Sciatic nerve (tissue), 2 donors: Measurements from ENCODE around the gene GRID1. TPM values are rescaled to one million over a fixed set of nuclear protein-coding genes. Genes with fewer than 3 reads are reported as not detected.

ENCODE experiments used
- ATAC-seq: fragments of 200-7000 bp; cut with Tn5 transposase; one replicate; pipeline ENCODE4 v1.9.1; 2020; ENCODE audit warnings: mild to moderate bottlenecking, moderate library complexity
- DNase-seq: peaks from one replicate; pipeline ENCODE4 v3.0.0-alpha.2; 2020; ENCODE audit warnings: low spot score
- intact Hi-C: fragments of 100-400 bp; cut with DNase I; formaldehyde crosslinking; loops from one replicate; pipeline ENCODE4 v1.14.2; 2022
- total RNA-seq: library from RNA; stranded (reverse); fragmentation: NEBNext Ultra II Directional; extraction: Animal tissue kit (Norgen Biotek cat#: 25700); gene quantifications from one replicate; pipeline ENCODE4 v1.2.1, GENCODE V29; 2021
- donor health status: DM: no; HTN: no; CAD: no.
- donor health status: DM: no; HTN: no; CAD: no.

Gene GRID1
- total RNA-seq, 1 donor from 2014 or later = 15.4 TPM

DNA sequence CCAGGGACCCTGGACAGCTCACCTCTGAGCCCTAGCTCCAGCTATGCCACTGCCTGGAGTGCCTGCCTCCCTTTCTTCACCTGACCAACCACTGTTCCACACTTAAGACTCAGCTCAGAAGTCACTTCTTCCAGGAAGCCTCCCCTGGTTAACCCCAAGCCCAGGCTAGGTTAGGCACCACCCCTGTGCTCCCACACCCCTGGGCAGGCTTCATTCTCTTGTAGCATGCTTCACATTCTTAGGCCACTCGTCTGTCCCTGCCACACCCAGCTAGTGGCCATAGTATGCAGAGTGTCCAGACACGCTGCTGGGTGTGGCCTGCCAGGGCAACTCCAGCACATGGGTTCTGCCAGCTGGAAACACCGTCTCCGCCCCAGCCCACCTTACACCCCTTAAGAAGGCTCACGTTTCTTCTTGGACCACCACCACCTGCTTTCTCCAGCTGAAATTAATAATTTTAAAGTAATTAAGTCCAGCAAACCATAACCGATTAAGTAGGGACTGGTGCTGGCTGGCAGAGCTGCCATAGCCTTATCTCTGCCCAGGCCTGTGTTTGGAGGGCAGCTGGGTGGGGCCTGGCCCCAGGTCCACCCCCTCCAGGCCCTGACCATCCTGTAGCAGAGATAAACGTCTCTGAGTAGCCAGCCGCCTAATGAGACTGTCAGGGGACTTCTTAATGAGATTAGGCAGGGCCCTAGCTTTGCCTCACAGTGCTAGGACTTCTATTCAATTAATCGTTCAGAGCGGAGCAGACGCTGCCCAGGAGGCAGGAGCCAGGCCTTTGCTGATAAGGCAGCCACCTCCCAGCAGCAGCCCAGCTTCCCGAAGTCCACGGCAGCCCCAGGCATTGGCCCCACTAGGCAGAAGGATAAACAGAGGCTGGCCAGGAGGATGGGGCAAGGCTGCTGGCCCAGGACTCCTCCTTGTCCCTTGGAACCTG is 20.5 kb downstream of the GRID1 start:
- peak; percentile 23 for DNase-seq
- intact Hi-C loops = no loop called here
- no peak for ATAC-seq

DNA sequence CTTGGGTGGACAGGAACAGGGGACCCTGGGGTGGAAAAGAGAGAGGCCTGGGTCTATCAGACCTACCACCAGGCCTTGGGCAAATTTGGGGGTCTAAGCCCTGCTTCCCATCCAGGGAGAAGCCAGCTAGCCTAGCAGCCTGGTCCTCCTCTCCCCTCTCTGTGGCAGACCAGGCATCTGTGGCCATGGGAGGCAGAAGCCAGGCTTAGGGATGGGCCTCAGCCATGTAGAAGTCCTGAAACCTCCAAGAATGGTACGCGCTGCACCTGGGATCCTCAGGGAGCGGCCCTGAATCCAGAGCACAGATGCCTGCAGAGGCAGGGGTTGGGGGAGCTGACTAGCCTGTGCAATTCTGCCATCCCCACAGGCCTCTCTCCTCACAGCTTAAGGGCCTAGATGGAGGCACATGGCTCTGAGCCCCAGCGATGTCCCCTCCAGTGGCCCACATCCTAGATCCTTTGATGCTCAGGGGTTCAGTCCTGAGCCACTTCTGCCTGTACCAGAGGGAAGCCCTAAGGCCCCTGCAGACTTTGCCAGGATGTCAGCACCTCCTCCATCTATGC is 21.2 kb downstream of the GRID1 start:
- intact Hi-C loops = no loop called here
- DNase-seq (peak; percentile 25), ATAC-seq (no peak)

GRCh38 chr10:86344714-86345161 is 21.9 kb downstream of the GRID1 start:
- DNase-seq (peak; percentile 45), ATAC-seq (no peak)
- intact Hi-C loops = no loop called here

DNA sequence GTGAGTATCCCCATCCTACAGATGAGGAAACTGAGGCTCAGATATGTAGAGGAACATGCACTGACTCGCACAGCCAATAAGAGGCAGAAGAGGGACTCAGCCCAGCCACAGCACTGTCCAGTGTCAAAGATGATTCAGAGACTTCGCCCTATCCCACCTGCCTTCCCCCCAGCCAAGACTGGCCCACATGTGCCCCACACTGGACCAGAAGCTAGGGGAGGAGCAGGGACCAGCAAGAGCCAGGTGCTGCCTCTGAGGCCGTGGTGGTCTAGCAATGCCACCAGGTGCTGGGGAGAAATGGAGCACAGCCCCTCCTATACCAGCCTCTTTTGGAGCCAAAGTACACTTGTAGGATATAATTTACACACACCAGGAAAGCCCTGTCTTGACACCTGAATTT is 22.3 kb downstream of the GRID1 start:
- no peak for ATAC-seq
- intact Hi-C loops = no loop called here
- DNase-seq = peak; percentile 21

DNA sequence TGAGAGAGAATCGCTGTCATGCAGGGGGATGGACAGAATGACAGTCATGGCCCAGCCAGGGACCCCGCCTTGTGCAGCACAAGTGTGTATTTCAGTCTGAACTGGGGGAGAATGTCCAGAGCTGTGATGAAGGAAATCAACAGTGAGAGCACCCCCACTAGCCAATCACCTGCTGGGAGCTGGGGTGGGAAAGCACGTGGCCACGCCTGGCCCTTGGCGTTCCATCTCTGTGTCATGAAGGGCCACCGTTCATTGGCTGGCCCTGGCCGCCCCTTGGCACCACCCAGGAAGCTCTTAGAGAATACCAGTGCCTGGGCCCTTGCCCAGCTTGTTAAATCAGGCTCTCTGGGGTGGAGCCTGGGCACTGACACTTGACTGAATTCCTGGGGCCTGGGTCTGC is 22.8 kb downstream of the GRID1 start:
- intact Hi-C loops = no loop called here
- ATAC-seq = no peak
- peak; percentile 30 for DNase-seq

DNA sequence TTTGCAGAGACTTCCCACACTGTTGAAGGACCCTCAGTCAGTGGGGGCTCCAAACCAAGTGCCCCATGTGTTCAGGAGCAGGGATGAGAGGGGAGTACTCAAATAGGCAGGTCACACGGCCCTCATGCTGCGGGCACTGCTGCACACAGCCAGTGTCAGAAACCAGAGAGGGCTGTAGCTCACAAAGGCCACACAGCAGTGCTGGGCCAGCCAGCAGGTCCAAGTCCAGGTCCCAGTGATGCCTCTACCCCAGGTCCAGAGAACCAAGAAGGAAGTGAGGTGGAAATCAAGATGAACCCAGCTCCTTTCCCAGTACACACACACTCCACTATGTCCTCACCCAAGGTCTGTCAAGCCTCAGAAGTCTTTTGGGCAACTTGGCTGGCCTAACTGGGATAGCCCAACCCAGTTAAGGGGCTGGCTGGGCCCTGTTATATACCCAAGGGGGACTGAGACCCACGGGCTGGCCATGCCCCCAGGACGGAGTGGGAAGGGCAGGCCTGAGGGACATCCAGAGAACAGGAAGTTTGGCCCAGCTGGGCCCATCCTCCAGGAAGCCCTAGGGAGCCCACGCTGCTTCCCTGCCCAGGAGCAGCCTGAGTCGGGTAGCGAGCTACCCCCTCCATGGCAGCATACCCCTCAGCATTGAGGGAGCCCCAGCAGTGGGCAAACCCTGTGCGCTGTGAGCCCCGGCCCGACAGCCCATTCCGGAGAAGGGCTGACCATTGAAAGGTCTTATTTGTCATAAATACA is 24.3 kb downstream of the GRID1 start:
- DNase-seq (peak; percentile 51), ATAC-seq (no peak)
- intact Hi-C loops = no loop called here

- ATAC-seq (no peak), DNase-seq (peak; percentile 39)
- intact Hi-C loops = no loop called here
These were observed 25.2 kb downstream of the GRID1 start for GRCh38 chr10:86341361-86341811.

DNA sequence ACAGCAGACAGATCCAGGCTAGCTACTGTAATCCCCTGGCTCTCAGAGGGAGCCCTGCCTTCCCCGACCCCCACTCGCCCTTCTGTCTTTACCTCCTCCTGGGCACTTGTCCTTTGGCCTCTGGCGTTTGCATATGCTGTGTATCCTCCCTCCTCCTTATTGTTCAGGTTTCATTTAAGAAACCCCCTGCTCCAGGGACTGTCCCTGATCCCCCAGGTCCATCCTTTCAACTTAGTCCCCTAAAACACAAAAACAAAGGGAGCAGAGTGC is 25.7 kb downstream of the GRID1 start:
- intact Hi-C loops = no loop called here
- peak; percentile 32 for DNase-seq
- ATAC-seq = no peak

GRCh38 chr10:86340176-86340990 is 26.2 kb downstream of the GRID1 start:
- intact Hi-C loops = no loop called here
- no peak for ATAC-seq
- DNase-seq = peak; percentile 7

GRCh38 chr10:86339226-86339865 is 27.2 kb downstream of the GRID1 start:
- ATAC-seq (no peak), DNase-seq (peak; percentile 27)
- intact Hi-C loops = no loop called here

- ATAC-seq (no peak), DNase-seq (peak; percentile 43)
- intact Hi-C loops = no loop called here
These were observed 29.4 kb downstream of the GRID1 start for GRCh38 chr10:86337121-86337601.

- intact Hi-C loops = no loop called here
- peak; percentile 23 for DNase-seq
- ATAC-seq = no peak
These were observed 30.3 kb downstream of the GRID1 start for GRCh38 chr10:86336341-86336740.

GRCh38 chr10:86335831-86336230 is 30.8 kb downstream of the GRID1 start:
- peak; percentile 21 for DNase-seq
- ATAC-seq = no peak
- intact Hi-C loops = no loop called here

- ATAC-seq (no peak), DNase-seq (no peak)
- intact Hi-C loops = no loop called here
These were observed 31.3 kb downstream of the GRID1 start for GRCh38 chr10:86335257-86335656.

- ATAC-seq = no peak
- intact Hi-C loops = no loop called here
- DNase-seq = no peak
These were observed 32.0 kb downstream of the GRID1 start for GRCh38 chr10:86334488-86335085.

DNA sequence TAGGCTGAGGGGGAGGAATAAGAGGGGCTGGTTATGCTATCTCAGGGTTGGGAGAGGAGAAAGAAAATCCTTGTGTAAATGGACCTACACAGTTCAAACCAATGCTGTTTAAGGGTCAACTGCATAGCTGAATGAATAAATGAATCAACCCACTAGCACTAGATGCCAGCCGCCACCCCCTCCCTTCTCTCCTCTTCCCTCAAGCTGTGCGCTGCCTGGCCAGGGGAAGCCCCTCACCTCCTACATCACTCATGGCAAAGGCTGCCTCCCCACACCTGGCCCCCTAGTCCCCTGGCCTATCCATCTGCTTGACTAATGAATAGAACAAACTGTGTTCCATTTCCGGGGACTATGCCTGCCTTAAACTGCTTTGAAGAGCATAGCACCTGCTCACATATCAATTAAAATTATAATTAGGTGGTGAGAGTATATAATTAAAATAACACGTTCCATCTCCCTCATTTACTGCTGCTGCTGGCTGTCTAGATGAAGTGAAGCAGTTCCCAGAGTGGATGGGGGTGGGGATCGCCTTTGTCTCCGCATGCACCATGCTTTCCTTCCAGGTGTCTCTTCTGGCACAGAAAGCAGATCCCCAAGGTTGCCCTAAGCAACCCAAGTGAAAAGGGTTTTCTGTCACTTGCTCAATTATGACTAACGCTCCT is 32.6 kb downstream of the GRID1 start:
- no peak for DNase-seq
- ATAC-seq = no peak
- intact Hi-C loops = no loop called here

- ATAC-seq (no peak), DNase-seq (no peak)
- intact Hi-C loops = no loop called here
These were observed 34.7 kb downstream of the GRID1 start for GRCh38 chr10:86331861-86332260.
